Measurements from ENCODE around the gene DRG1. TPM values are rescaled to one million over a fixed set of nuclear protein-coding genes. Genes with fewer than 3 reads are reported as not detected.
"Not testable (repeated sequence)": the region's sequence is repeated elsewhere in the genome, so short reads cannot be mapped to it uniquely, and the experiment has no call there.

Gene DRG1
- total RNA-seq, 1 donor from 2014 or later: 44.5 TPM

DNA sequence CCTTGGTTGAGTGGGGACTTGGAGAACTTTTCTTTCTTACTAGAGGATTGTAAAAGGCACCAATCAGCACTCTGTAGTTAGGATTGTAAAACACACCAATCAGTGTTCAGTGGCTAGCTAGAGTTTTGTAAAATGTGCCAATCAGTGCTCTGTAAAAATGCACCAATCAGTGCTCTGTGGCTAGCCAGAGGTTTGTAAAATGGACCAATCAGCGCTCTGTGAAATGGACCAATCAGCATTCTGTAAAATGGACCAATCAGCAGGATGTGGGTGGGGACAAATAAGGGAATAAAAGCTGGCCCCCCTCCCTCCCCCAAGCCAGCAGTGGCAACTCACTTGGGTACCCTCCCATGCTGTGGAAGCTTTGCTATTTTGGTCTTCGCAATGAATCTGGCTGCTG is 5.5 kb upstream of the DRG1 start:
- H3K9me3 ChIP-seq: no peaks in the 10 kb centered on the region
- no peaks in the 10 kb centered on the region for H3K27me3 ChIP-seq (ENCODE audit: low read depth)
- intact Hi-C loops (cut with DNase I): no loop called here
- TF ChIP-seq, protein P1, sequence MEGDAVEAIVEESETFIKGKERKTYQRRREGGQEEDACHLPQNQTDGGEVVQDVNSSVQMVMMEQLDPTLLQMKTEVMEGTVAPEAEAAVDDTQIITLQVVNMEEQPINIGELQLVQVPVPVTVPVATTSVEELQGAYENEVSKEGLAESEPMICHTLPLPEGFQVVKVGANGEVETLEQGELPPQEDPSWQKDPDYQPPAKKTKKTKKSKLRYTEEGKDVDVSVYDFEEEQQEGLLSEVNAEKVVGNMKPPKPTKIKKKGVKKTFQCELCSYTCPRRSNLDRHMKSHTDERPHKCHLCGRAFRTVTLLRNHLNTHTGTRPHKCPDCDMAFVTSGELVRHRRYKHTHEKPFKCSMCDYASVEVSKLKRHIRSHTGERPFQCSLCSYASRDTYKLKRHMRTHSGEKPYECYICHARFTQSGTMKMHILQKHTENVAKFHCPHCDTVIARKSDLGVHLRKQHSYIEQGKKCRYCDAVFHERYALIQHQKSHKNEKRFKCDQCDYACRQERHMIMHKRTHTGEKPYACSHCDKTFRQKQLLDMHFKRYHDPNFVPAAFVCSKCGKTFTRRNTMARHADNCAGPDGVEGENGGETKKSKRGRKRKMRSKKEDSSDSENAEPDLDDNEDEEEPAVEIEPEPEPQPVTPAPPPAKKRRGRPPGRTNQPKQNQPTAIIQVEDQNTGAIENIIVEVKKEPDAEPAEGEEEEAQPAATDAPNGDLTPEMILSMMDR (IDR thresholded peaks at IDR 0.05): no peak
- no peak overlapping the region for H3K4me3 ChIP-seq
- H3K36me3 ChIP-seq: no peaks in the 10 kb centered on the region
- DNase-seq: no peak
- H3K27ac ChIP-seq: no peak overlapping the region
- no peak for ATAC-seq
- H3K4me1 ChIP-seq: peaks cover 7% of the 10 kb centered on the region

DNA sequence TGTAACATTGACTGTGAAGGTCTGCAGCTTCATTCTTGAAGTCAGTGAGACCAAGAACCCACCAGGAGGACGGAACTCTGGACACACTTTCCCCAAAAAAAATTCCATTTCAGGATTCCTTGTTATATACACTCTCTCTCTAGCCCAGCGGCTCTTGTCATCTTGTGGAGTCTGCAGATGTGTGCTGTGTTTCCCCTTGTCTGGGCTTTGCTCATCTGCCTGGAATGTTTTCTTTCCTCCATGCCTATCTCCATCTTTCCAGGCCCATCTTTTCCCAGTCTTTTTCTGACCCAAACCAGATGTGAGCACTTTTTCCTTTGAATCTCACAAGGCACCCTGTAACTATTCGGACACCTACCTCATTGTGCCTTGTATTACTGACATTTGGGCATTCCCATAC is 5.1 kb upstream of the DRG1 start:
- TF ChIP-seq, protein P1 (IDR thresholded peaks at IDR 0.05): no peak
- Histone ChIP-seq H3K4me3 (no peak overlapping the region), H3K9me3 (no peaks in the 10 kb centered on the region), H3K36me3 (no peaks in the 10 kb centered on the region), H3K4me1 (peaks cover 9% of the 10 kb centered on the region), H3K27ac (no peak overlapping the region), H3K27me3 (ENCODE audit: low read depth) (no peaks in the 10 kb centered on the region)
- intact Hi-C loops (cut with DNase I): no loop called here
- no peak for ATAC-seq
- DNase-seq: no peak

DNA sequence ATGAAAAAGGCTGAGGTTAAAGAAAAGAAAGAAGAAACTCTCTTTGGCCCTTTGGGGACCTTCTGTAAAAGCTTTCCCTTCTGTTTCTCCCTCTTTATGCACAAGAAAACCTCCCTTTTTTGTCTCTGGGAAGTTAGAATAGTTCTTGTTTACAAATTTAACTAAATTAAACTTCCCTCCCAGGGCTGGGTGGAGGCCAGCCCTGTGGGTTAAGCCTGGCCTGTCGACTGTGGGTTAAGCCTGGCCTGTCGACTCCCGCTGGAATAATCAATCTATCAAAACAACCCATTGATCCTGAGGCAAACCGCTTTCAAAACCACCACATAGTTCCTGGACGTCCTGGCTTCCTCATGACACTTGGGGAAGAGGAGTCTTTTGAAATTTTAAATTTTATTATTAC is 1.2 kb upstream of the DRG1 start:
- intact Hi-C loops (cut with DNase I): no loop called here
- H3K9me3 ChIP-seq: no peaks in the 10 kb centered on the region
- TF ChIP-seq, protein P1 (IDR thresholded peaks at IDR 0.05): no peak
- H3K27me3 ChIP-seq (ENCODE audit: low read depth): no peaks in the 10 kb centered on the region
- DNase-seq (no peak), ATAC-seq (no peak)
- H3K27ac ChIP-seq: no peak overlapping the region
- no peak overlapping the region for H3K4me3 ChIP-seq
- H3K4me1 ChIP-seq: peaks cover 21% of the 10 kb centered on the region
- peaks cover 26% of the 10 kb centered on the region for H3K36me3 ChIP-seq

DNA sequence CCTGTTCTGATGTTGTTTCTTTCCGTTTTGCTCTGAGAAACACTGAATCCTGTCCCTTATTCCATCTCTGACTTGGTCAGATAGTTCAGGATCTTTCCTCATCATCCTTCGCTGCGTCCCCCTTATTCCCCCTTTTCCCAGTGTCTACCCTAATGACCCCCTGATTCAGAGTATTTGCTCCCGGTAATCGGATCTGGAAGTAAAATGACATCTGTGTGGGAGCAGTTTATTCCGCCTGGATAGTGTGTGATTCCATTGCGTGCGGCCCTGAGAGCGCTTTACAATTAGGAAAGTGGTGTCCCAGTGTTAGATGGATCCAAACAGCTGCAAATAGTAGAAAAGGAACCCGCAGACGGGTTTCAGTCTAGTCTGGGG is 606 bp downstream of the DRG1 start:
- ATAC-seq (peak in 1 of 2 donors; percentile 6), DNase-seq (no peak)
- Histone ChIP-seq H3K4me3 (peak overlapping the region; percentile 95), H3K27me3 (ENCODE audit: low read depth) (no peaks in the 10 kb centered on the region), H3K4me1 (peaks cover 21% of the 10 kb centered on the region), H3K27ac (peak overlapping the region; percentile 87), H3K36me3 (peaks cover 44% of the 10 kb centered on the region), H3K9me3 (no peaks in the 10 kb centered on the region)
- intact Hi-C loops (cut with DNase I): no loop called here
- TF ChIP-seq, protein P1 (IDR thresholded peaks at IDR 0.05): no peak

DNA sequence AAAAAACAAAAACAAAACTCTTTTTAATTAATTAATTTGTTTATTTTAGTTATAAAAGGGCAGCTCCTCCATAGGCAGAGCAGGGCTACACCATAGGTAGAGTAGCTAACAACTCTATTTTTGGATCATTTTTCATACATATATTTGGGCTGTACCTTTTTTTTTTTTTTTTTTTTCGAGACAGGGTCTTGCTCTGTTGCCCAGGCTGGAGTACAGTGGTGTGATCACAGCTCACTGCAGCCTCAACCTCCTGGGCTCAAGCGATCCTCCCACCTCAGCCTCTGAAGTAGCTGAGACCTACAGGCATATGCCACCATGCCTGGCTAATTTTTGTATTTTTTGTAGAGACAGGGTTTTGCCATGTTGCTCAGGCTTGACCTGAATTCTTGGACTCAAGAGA is 2.9 kb downstream of the DRG1 start:
- H3K4me3 ChIP-seq; H3K9me3 ChIP-seq; intact Hi-C loops (cut with DNase I); ATAC-seq; DNase-seq; H3K27me3 ChIP-seq (ENCODE audit: low read depth); H3K27ac ChIP-seq: not testable (repeated sequence)
- Histone ChIP-seq H3K36me3 (peaks cover 67% of the 10 kb centered on the region), H3K4me1 (peaks cover 21% of the 10 kb centered on the region)

DNA sequence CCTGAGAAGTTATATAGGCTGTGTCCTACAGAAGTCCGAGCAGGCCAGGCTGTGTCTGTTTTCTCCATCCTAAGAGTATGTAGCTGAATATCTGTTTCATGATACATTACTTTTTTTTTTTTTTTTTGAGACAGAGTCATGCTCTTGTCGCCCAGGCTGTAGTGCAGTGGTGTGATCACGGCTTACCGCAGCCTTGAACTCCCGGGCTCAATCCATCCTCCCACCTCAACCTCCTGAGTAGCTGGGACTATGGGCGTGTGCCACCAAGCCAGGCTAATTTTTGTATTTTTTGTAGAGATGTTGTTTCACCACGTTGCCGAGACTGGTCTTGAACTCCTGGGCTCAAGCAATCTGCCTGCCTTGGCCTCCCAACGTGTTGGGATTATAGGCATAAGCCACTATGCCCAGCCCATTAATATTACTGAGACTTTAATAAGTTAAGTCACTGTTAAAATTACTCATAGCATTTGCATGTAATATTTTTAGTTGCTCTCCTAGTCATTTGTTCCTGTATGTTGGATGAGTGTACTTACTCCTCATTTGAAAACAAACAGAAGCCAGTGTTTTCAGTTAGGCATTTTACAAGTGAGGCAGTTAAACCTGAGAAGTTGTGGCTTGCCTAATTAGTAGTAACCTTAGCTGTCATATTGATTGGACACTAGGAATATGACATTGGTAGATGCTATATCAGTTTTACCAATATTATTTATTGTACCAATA is 26.1 kb downstream of the DRG1 start:
- no peak for ATAC-seq

More for the DNA sequence above, 26.1 kb downstream of the DRG1 start:
- TF ChIP-seq, protein P1 (IDR thresholded peaks at IDR 0.05): no peak
- H3K9me3 ChIP-seq: no peaks in the 10 kb centered on the region
- no peak overlapping the region for H3K27ac ChIP-seq
- no peak for DNase-seq
- H3K36me3 ChIP-seq: peaks cover 100% of the 10 kb centered on the region
- no peak overlapping the region for H3K4me3 ChIP-seq
- H3K4me1 ChIP-seq: no peaks in the 10 kb centered on the region
- H3K27me3 ChIP-seq (ENCODE audit: low read depth): no peaks in the 10 kb centered on the region
- intact Hi-C loops (cut with DNase I): no loop called here
